Measurements from ENCODE around the gene HOXA3.

DNA sequence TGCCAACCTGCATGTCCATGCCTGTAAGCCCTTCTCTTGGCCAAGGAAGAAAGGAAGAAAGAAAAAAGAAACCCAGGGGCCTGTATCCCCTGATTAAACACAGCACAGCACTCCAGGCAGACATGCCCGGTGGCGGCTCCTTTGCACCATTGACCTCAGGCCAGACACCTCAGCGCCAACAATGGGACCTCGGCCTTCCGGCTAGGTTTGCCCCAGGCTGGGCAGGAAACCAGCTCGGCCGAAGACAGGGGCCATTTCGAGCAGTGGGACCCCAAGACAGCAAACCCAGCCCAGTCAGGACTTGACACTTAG is 18.9 kb upstream of the HOXA3 start:
- TF ChIP-seq POLR2A (IDR thresholded peaks at IDR 0.05; ENCODE audit: extremely low read depth, insufficient read length): no peak
- TF ChIP-seq, protein P1, sequence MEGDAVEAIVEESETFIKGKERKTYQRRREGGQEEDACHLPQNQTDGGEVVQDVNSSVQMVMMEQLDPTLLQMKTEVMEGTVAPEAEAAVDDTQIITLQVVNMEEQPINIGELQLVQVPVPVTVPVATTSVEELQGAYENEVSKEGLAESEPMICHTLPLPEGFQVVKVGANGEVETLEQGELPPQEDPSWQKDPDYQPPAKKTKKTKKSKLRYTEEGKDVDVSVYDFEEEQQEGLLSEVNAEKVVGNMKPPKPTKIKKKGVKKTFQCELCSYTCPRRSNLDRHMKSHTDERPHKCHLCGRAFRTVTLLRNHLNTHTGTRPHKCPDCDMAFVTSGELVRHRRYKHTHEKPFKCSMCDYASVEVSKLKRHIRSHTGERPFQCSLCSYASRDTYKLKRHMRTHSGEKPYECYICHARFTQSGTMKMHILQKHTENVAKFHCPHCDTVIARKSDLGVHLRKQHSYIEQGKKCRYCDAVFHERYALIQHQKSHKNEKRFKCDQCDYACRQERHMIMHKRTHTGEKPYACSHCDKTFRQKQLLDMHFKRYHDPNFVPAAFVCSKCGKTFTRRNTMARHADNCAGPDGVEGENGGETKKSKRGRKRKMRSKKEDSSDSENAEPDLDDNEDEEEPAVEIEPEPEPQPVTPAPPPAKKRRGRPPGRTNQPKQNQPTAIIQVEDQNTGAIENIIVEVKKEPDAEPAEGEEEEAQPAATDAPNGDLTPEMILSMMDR (IDR thresholded peaks at IDR 0.05; ENCODE audit: low read depth, low read length): no peak

All from NB4 (cell line).